GM18858 (cell line): ENCODE data around the gene GLE1.

Experiments
- ATAC-seq: cut with Tn5 transposase; IDR thresholded peaks from one replicate; pipeline ENCODE4 v1.9.1; 2021; ENCODE audit not compliant: unreplicated experiment

Gene GLE1

GRCh38 chr9:128504485-128505413 is at the start of gene GLE1:
GLE1 (plus strand) TSS chr9:128504719; CDS start chr9:128504806, 87 bp downstream.
- peak; percentile 74 for ATAC-seq

- ATAC-seq = no peak
Measured at GRCh38 chr9:128454991-128455390, 49.5 kb upstream of the GLE1 start.

- peak; percentile 67 for ATAC-seq
Measured at GRCh38 chr9:128455849-128456612, 48.5 kb upstream of the GLE1 start, which contains the start of gene ODF2. ODF2 (plus strand) TSS chr9:128456006; CDS start chr9:128456092, 86 bp downstream.

GRCh38 chr9:128456613-128457061 is 47.9 kb upstream of the GLE1 start:
- ATAC-seq = peak; percentile 37

- ATAC-seq = no peak
Measured at GRCh38 chr9:128457207-128457606, 47.3 kb upstream of the GLE1 start.

- no peak for ATAC-seq
Measured at GRCh38 chr9:128459011-128459410, 45.5 kb upstream of the GLE1 start.

GRCh38 chr9:128469070-128469469 is 35.4 kb upstream of the GLE1 start:
- no peak for ATAC-seq

GRCh38 chr9:128470560-128470959 is 34.0 kb upstream of the GLE1 start:
- no peak for ATAC-seq

GRCh38 chr9:128473104-128473503 is 31.4 kb upstream of the GLE1 start:
- ATAC-seq = no peak

- no peak for ATAC-seq
Measured at GRCh38 chr9:128475867-128476266, 28.7 kb upstream of the GLE1 start.

- ATAC-seq = no peak
Measured at GRCh38 chr9:128479262-128479661, 25.3 kb upstream of the GLE1 start.

GRCh38 chr9:128481561-128481960 is 23.0 kb upstream of the GLE1 start:
- ATAC-seq = no peak

GRCh38 chr9:128482186-128482585 is 22.3 kb upstream of the GLE1 start:
- no peak for ATAC-seq

GRCh38 chr9:128484686-128485413 is 19.7 kb upstream of the GLE1 start:
- ATAC-seq = no peak

GRCh38 chr9:128485414-128485855 is 19.1 kb upstream of the GLE1 start:
- ATAC-seq = no peak

GRCh38 chr9:128486201-128486600 is 18.3 kb upstream of the GLE1 start:
- no peak for ATAC-seq

GRCh38 chr9:128493424-128493823 is 11.1 kb upstream of the GLE1 start:
- ATAC-seq = no peak

- ATAC-seq = no peak
Measured at GRCh38 chr9:128494108-128494745, 10.3 kb upstream of the GLE1 start.

GRCh38 chr9:128494746-128495129 is 9.8 kb upstream of the GLE1 start:
- ATAC-seq = no peak

GRCh38 chr9:128495296-128495695 is 9.2 kb upstream of the GLE1 start:
- ATAC-seq = no peak
